K562 (cell line): ENCODE data around the gene GRIK1. TPM values are rescaled to one million over a fixed set of nuclear protein-coding genes. Genes with fewer than 3 reads are reported as not detected.

Experiments
- C11orf30 ChIP-seq: fragments of 450-650 bp; IDR thresholded peaks from 2 replicates; pipeline ENCODE4 v1.6.1; 2016; ENCODE audit warnings: low read depth, mild to moderate bottlenecking
- CBX1 ChIP-seq: sonication (generic); IDR thresholded peaks from 2 replicates; pipeline ENCODE4 v1.6.1; 2016; ENCODE audit warnings: antibody characterized with exemption, low read depth, mild to moderate bottlenecking
- PHB2 ChIP-seq: fragments of 450-650 bp; IDR thresholded peaks from 2 replicates; pipeline ENCODE4 v1.6.1; 2017; ENCODE audit warnings: low read depth
- RCOR1 ChIP-seq, 2 experiments: IDR thresholded peaks; 2 replicates each; pipeline ENCODE4 v1.6.1; 2012; ENCODE audit warnings: low read depth in 2 of 2, low read length in 2 of 2, borderline replicate concordance in 1 of 2, improper control_type of control experiment in 1 of 2
- SP1 ChIP-seq: sonication (generic); formaldehyde crosslinking; IDR thresholded peaks from 2 replicates; pipeline ENCODE4 v1.8.1; 2022; ENCODE audit warnings: mild to moderate bottlenecking, missing genetic modification reagents
- YY1 ChIP-seq, 3 experiments: IDR thresholded peaks; 2 replicates each; pipeline ENCODE4 v1.6.1; 2011; ENCODE audit warnings: low read length in 2 of 3, mild to moderate bottlenecking in 2 of 3, moderate library complexity in 2 of 3, borderline replicate concordance in 1 of 3, control low read depth in 1 of 3, low read depth in 1 of 3; ENCODE audit not compliant: insufficient read depth in 3 of 3, insufficient replicate concordance in 2 of 3, control insufficient read depth in 1 of 3, insufficient read length in 1 of 3; ENCODE audit errors: extremely low read depth in 1 of 3
- ZNF143 ChIP-seq: sonication (generic); formaldehyde crosslinking; IDR thresholded peaks from 2 replicates; pipeline ENCODE4 v1.9.0; 2022; ENCODE audit warnings: mild to moderate bottlenecking, missing genetic modification reagents
- ZNF695 ChIP-seq: fragments of 450-650 bp; formaldehyde crosslinking; IDR thresholded peaks from 2 replicates; pipeline ENCODE4 v1.4.0; 2020; ENCODE audit warnings: mild to moderate bottlenecking, moderate library complexity
- polyA plus RNA-seq, 8 experiments: library from polyadenylated mRNA; depleted of rRNA in 4 of 8; stranded (reverse) in 5 of 8; unstranded in 3 of 8; fragments of >200 nt; fragmentation: Nextera tagmentation in 2 of 8; fragmentation: Illumina TruSeq in 1 of 8; extraction: Ambion mirVana in 2 of 8; extraction: Trizol in 1 of 8; gene quantifications; 2 replicates each; pipeline versions ENCODE4 v1.2.1 to v1.2.3, GENCODE V29; 2011 to 2014; ENCODE audit warnings: inconsistent platforms in 1 of 8, missing spikeins in 1 of 8
- total RNA-seq, 7 experiments: library from RNA; depleted of rRNA in 6 of 7; stranded (reverse); fragments of >200 nt in 6 of 7; fragmentation: Illumina TruSeq in 2 of 7; extraction: Trizol in 2 of 7; gene quantifications; 2 replicates each; pipeline versions ENCODE4 v1.2.1 to v1.2.3, GENCODE V29; 2011 to 2021; ENCODE audit warnings: low replicate concordance in 1 of 7
- TF ChIP-seq, protein P1 (sequence below): fragments of 450-650 bp; conservative IDR thresholded peaks from 2 replicates; pipeline ENCODE4 v1.6.1; 2016; ENCODE audit warnings: missing genetic modification characterization, low read depth, mild to moderate bottlenecking, control low read depth, missing compliant biosample characterization
- TF ChIP-seq, protein P2 (sequence below): fragments of 450-650 bp; IDR thresholded peaks from 2 replicates; pipeline ENCODE4 v1.6.1; 2016; ENCODE audit warnings: mild to moderate bottlenecking
- TF ChIP-seq, protein P3 (sequence below), 3 experiments: IDR thresholded peaks in 2 of 3; conservative IDR thresholded peaks in 1 of 3; 2 replicates each; pipeline ENCODE4 v1.5.1; 2011 to 2012; ENCODE audit warnings: low read length in 3 of 3, mild to moderate bottlenecking in 3 of 3, control low read depth in 2 of 3, improper control_type of control experiment in 1 of 3, inconsistent platforms in 1 of 3, low read depth in 1 of 3, mixed read lengths in 1 of 3, moderate library complexity in 1 of 3; ENCODE audit not compliant: insufficient read depth in 2 of 3
- TF ChIP-seq, protein P4 (sequence below): fragments of 250-450 bp; sonication (Bioruptor Pico); IDR thresholded peaks from 2 replicates; pipeline ENCODE4 v1.4.0; 2020; ENCODE audit warnings: mild to moderate bottlenecking, moderate library complexity, borderline replicate concordance
- TF ChIP-seq, protein P5 (sequence below): fragments of 150-350 bp; IDR thresholded peaks from 2 replicates; pipeline ENCODE4 v1.6.1; 2014; ENCODE audit warnings: low read depth, mild to moderate bottlenecking, low read length, borderline replicate concordance

The GRIK1 gene
- total and polyA plus RNA-seq, 9 of the 15 experiments (the other 6 are each of a cell fraction or from before 2014, with no cell fraction given): 0.17 to 2.8 (median 0.53) TPM

DNA sequence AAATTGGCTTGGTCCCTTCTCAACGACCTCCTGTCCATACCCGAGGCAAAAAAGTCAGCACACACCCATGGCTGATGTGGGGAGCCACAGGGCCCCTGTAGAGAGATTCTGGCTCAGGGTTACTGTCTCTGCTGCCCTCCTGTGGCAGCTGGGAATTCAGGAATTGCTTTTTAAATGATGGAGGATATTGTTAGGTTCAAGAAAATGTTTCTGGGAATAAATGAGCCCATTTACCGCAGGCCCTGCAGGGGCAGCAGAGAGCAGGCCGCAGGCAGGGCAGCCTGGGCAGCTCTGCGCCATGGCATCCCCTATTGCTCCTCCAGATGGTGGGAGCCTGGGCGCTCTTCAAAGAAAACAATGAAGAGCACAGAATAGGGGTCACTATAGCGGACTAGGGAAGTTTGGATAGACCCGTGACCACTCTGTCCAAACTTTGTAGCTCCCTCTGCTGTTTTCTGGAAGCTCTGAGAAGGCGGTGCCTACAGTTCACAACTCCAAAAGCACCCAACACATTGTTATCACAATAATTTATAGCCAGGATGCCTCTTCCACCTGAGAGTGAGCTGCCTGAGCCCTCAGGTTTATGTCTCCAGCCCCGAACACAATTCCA is 440.0 kb downstream of the GRIK1 start (continued):
- no peak for TF ChIP-seq PHB2
- peak in 1 of 3 experiments; percentile 31 for TF ChIP-seq YY1 (IDR thresholded peaks at IDR 0.05; ENCODE audit: borderline replicate concordance in 1 of 3, control insufficient read depth in 1 of 3, extremely low read depth in 1 of 3, insufficient read depth in 3 of 3, insufficient read length in 1 of 3, insufficient replicate concordance in 2 of 3, low read depth in 1 of 3, low read length in 2 of 3)
- TF ChIP-seq CBX1: 0 out of 2 replicates have a peak, but pooled peaks have one; percentile 5
- TF ChIP-seq, protein P1, sequence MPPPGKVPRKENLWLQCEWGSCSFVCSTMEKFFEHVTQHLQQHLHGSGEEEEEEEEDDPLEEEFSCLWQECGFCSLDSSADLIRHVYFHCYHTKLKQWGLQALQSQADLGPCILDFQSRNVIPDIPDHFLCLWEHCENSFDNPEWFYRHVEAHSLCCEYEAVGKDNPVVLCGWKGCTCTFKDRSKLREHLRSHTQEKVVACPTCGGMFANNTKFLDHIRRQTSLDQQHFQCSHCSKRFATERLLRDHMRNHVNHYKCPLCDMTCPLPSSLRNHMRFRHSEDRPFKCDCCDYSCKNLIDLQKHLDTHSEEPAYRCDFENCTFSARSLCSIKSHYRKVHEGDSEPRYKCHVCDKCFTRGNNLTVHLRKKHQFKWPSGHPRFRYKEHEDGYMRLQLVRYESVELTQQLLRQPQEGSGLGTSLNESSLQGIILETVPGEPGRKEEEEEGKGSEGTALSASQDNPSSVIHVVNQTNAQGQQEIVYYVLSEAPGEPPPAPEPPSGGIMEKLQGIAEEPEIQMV (tag): no peak
- TF ChIP-seq, protein P2, sequence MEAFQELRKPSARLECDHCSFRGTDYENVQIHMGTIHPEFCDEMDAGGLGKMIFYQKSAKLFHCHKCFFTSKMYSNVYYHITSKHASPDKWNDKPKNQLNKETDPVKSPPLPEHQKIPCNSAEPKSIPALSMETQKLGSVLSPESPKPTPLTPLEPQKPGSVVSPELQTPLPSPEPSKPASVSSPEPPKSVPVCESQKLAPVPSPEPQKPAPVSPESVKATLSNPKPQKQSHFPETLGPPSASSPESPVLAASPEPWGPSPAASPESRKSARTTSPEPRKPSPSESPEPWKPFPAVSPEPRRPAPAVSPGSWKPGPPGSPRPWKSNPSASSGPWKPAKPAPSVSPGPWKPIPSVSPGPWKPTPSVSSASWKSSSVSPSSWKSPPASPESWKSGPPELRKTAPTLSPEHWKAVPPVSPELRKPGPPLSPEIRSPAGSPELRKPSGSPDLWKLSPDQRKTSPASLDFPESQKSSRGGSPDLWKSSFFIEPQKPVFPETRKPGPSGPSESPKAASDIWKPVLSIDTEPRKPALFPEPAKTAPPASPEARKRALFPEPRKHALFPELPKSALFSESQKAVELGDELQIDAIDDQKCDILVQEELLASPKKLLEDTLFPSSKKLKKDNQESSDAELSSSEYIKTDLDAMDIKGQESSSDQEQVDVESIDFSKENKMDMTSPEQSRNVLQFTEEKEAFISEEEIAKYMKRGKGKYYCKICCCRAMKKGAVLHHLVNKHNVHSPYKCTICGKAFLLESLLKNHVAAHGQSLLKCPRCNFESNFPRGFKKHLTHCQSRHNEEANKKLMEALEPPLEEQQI: peak; percentile 66; the same call in 1 of the 2 replicates
- TF ChIP-seq, protein P3, sequence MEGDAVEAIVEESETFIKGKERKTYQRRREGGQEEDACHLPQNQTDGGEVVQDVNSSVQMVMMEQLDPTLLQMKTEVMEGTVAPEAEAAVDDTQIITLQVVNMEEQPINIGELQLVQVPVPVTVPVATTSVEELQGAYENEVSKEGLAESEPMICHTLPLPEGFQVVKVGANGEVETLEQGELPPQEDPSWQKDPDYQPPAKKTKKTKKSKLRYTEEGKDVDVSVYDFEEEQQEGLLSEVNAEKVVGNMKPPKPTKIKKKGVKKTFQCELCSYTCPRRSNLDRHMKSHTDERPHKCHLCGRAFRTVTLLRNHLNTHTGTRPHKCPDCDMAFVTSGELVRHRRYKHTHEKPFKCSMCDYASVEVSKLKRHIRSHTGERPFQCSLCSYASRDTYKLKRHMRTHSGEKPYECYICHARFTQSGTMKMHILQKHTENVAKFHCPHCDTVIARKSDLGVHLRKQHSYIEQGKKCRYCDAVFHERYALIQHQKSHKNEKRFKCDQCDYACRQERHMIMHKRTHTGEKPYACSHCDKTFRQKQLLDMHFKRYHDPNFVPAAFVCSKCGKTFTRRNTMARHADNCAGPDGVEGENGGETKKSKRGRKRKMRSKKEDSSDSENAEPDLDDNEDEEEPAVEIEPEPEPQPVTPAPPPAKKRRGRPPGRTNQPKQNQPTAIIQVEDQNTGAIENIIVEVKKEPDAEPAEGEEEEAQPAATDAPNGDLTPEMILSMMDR (IDR thresholded peaks at IDR 0.05 in 2 of 3, conservative IDR thresholded peaks at IDR 0.05 in 1 of 3; ENCODE audit: insufficient read depth in 2 of 3, low read depth in 1 of 3, low read length in 3 of 3): peak; percentile 66 to 89 (median 84)
- peak in 1 of 2 experiments; percentile 10; a peak in 1 of 4 replicates for TF ChIP-seq RCOR1 (IDR thresholded peaks at IDR 0.05; ENCODE audit: borderline replicate concordance in 1 of 2, low read depth in 2 of 2, low read length in 2 of 2)
- no peak for TF ChIP-seq ZNF695
- TF ChIP-seq, protein P4, sequence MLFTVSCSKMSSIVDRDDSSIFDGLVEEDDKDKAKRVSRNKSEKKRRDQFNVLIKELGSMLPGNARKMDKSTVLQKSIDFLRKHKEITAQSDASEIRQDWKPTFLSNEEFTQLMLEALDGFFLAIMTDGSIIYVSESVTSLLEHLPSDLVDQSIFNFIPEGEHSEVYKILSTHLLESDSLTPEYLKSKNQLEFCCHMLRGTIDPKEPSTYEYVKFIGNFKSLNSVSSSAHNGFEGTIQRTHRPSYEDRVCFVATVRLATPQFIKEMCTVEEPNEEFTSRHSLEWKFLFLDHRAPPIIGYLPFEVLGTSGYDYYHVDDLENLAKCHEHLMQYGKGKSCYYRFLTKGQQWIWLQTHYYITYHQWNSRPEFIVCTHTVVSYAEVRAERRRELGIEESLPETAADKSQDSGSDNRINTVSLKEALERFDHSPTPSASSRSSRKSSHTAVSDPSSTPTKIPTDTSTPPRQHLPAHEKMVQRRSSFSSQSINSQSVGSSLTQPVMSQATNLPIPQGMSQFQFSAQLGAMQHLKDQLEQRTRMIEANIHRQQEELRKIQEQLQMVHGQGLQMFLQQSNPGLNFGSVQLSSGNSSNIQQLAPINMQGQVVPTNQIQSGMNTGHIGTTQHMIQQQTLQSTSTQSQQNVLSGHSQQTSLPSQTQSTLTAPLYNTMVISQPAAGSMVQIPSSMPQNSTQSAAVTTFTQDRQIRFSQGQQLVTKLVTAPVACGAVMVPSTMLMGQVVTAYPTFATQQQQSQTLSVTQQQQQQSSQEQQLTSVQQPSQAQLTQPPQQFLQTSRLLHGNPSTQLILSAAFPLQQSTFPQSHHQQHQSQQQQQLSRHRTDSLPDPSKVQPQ: no peak
- TF ChIP-seq ZNF143: no peak
- no peak for TF ChIP-seq C11orf30
- 0 out of 2 replicates have a peak, but pooled peaks have one; percentile 30 for TF ChIP-seq SP1 (CRISPR knock-in tag)
- TF ChIP-seq, protein P5, sequence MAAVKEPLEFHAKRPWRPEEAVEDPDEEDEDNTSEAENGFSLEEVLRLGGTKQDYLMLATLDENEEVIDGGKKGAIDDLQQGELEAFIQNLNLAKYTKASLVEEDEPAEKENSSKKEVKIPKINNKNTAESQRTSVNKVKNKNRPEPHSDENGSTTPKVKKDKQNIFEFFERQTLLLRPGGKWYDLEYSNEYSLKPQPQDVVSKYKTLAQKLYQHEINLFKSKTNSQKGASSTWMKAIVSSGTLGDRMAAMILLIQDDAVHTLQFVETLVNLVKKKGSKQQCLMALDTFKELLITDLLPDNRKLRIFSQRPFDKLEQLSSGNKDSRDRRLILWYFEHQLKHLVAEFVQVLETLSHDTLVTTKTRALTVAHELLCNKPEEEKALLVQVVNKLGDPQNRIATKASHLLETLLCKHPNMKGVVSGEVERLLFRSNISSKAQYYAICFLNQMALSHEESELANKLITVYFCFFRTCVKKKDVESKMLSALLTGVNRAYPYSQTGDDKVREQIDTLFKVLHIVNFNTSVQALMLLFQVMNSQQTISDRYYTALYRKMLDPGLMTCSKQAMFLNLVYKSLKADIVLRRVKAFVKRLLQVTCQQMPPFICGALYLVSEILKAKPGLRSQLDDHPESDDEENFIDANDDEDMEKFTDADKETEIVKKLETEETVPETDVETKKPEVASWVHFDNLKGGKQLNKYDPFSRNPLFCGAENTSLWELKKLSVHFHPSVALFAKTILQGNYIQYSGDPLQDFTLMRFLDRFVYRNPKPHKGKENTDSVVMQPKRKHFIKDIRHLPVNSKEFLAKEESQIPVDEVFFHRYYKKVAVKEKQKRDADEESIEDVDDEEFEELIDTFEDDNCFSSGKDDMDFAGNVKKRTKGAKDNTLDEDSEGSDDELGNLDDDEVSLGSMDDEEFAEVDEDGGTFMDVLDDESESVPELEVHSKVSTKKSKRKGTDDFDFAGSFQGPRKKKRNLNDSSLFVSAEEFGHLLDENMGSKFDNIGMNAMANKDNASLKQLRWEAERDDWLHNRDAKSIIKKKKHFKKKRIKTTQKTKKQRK: no peak
